ENCODE measurements around the gene HECA. TPM values are rescaled to one million over a fixed set of nuclear protein-coding genes. Genes with fewer than 3 reads are reported as not detected.

Gene HECA
- total and polyA plus RNA-seq, 2 donors (not counting 1 experiment from before 2014, with no cell fraction given), result 13.0 to 26.6 TPM

DNA sequence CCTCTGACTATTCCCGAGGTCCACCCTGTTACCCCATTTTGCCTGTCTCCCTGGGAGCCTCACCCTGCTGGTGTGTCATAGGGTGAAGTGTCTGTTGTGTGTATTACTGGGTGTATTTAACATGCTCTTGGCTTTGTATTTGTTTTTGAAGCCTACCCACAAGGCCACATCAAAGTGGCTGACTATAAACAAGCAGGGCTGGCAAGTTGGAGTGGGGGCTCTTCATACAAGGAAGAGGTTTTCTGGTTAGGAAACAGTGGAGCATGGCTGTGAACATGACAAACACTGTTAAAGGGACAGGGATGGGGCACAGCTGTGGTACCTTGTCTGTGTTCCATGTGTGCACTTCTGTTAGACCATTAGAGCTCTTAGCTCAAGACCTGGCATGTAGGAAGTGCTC lies 26.3 kb downstream of the HECA start:
- no peak for TF ChIP-seq EZH2 (IDR thresholded peaks at IDR 0.05; ENCODE audit: low read length, missing control alignments)
- TF ChIP-seq, protein P1, sequence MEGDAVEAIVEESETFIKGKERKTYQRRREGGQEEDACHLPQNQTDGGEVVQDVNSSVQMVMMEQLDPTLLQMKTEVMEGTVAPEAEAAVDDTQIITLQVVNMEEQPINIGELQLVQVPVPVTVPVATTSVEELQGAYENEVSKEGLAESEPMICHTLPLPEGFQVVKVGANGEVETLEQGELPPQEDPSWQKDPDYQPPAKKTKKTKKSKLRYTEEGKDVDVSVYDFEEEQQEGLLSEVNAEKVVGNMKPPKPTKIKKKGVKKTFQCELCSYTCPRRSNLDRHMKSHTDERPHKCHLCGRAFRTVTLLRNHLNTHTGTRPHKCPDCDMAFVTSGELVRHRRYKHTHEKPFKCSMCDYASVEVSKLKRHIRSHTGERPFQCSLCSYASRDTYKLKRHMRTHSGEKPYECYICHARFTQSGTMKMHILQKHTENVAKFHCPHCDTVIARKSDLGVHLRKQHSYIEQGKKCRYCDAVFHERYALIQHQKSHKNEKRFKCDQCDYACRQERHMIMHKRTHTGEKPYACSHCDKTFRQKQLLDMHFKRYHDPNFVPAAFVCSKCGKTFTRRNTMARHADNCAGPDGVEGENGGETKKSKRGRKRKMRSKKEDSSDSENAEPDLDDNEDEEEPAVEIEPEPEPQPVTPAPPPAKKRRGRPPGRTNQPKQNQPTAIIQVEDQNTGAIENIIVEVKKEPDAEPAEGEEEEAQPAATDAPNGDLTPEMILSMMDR (conservative IDR thresholded peaks at IDR 0.05 in 1 of 2, IDR thresholded peaks at IDR 0.05 in 1 of 2; ENCODE audit: low read depth in 1 of 2, low read length in 2 of 2), result no peak
- Histone ChIP-seq H3K36me3 (ENCODE audit: control insufficient read depth, insufficient read depth, low read length) (peaks cover under 1% of the 10 kb centered on the region), H3K79me2 (ENCODE audit: control insufficient read depth, insufficient read depth, low read length) (no peaks in the 10 kb centered on the region), H3K4me2 (ENCODE audit: extremely low read depth, insufficient read depth, low read length) (no peak overlapping the region), H3K4me1 (ENCODE audit: control insufficient read depth, extremely low read depth, insufficient read depth, low read length) (no peaks in the 10 kb centered on the region), H4K20me1 (ENCODE audit: control insufficient read depth, extremely low read depth, insufficient read depth, low read length) (peaks cover 2% of the 10 kb centered on the region), H2AFZ (ENCODE audit: low read length) (no peak overlapping the region), H3K27ac (ENCODE audit: insufficient read depth, low read length) (no peak overlapping the region), H3K27me3 (ENCODE audit: control insufficient read depth, insufficient read depth, low read length) (no peaks in the 10 kb centered on the region), H3K9me3 (ENCODE audit: control insufficient read depth, insufficient read depth, low read depth, low read length) (no peaks in the 10 kb centered on the region), H3K9ac (ENCODE audit: insufficient read depth, low read length) (no peak overlapping the region), H3K4me3 (replicated peaks in 1 of 4; ENCODE audit: control extremely low read depth in 1 of 4, insufficient read depth in 1 of 4, low read depth in 3 of 4, low read length in 4 of 4) (no peak overlapping the region)
- peak; percentile 74 to 84 for DNase-seq (ENCODE audit: low read depth in 2 of 2)

DNA sequence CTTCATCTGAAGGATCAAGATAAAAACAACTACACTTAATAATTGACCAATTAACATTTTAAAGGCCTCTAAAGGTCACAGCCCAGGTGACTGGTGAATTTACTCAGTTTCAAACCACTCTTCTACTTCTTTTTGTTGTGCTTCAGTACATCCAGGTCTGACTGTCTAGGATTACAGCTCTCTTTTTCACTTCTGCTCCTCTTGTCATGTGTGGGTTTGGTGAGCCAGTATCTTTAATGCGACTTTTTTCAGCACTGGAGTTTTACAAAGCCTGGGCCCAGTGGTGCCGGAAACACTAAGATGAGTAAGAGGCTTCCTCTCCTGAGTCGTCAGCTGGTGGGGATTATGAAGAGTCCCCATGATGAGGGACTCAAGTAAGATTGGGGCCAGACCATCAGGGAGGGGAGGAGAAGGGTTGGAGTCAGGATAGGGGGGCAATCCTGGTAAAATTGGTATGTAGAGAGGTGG lies 27.0 kb downstream of the HECA start:
- Histone ChIP-seq H3K36me3 (ENCODE audit: control insufficient read depth, insufficient read depth, low read length) (peaks cover 4% of the 10 kb centered on the region), H3K27me3 (ENCODE audit: control insufficient read depth, insufficient read depth, low read length) (no peaks in the 10 kb centered on the region), H3K4me2 (ENCODE audit: extremely low read depth, insufficient read depth, low read length) (no peak overlapping the region), H3K4me1 (ENCODE audit: control insufficient read depth, extremely low read depth, insufficient read depth, low read length) (no peaks in the 10 kb centered on the region), H2AFZ (ENCODE audit: low read length) (no peak overlapping the region), H4K20me1 (ENCODE audit: control insufficient read depth, extremely low read depth, insufficient read depth, low read length) (peaks cover 2% of the 10 kb centered on the region), H3K9me3 (ENCODE audit: control insufficient read depth, insufficient read depth, low read depth, low read length) (no peaks in the 10 kb centered on the region), H3K4me3 (replicated peaks in 1 of 4; ENCODE audit: control extremely low read depth in 1 of 4, insufficient read depth in 1 of 4, low read depth in 3 of 4, low read length in 4 of 4) (no peak overlapping the region), H3K9ac (ENCODE audit: insufficient read depth, low read length) (no peak overlapping the region), H3K79me2 (ENCODE audit: control insufficient read depth, insufficient read depth, low read length) (no peaks in the 10 kb centered on the region), H3K27ac (ENCODE audit: insufficient read depth, low read length) (no peak overlapping the region)
- TF ChIP-seq EZH2 (IDR thresholded peaks at IDR 0.05; ENCODE audit: low read length, missing control alignments), result no peak
- TF ChIP-seq, protein P1 (conservative IDR thresholded peaks at IDR 0.05 in 1 of 2, IDR thresholded peaks at IDR 0.05 in 1 of 2; ENCODE audit: low read depth in 1 of 2, low read length in 2 of 2), result no peak
- DNase-seq (ENCODE audit: low read depth in 2 of 2), result peak in 1 of 2 donors; percentile 19

DNA sequence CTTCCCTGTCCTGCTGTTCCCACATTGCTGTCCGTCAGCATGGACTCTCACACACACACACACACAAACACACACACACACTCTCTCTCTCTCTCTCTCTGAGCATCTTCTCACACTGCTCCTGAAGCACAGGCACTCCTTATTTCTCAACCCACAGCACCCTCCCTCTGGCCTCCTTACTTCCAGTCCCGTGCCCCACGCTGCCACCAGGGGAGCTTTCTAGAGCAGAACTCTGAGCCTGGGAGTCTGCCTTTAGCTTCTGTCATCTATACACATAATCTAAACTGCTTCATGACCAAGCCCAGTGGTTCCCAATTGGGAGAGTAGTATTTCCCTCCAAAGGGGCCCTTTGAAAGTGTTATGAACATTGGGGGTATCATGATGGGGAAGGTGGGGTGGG lies 29.1 kb downstream of the HECA start:
- no peak for TF ChIP-seq EZH2 (IDR thresholded peaks at IDR 0.05; ENCODE audit: low read length, missing control alignments)
- TF ChIP-seq, protein P1 (conservative IDR thresholded peaks at IDR 0.05 in 1 of 2, IDR thresholded peaks at IDR 0.05 in 1 of 2; ENCODE audit: low read depth in 1 of 2, low read length in 2 of 2), result no peak
- Histone ChIP-seq H3K9me3 (ENCODE audit: control insufficient read depth, insufficient read depth, low read depth, low read length) (no peaks in the 10 kb centered on the region), H3K4me2 (ENCODE audit: extremely low read depth, insufficient read depth, low read length) (no peak overlapping the region), H3K79me2 (ENCODE audit: control insufficient read depth, insufficient read depth, low read length) (no peaks in the 10 kb centered on the region), H3K36me3 (ENCODE audit: control insufficient read depth, insufficient read depth, low read length) (peaks cover 7% of the 10 kb centered on the region), H3K4me1 (ENCODE audit: control insufficient read depth, extremely low read depth, insufficient read depth, low read length) (no peaks in the 10 kb centered on the region), H3K27ac (ENCODE audit: insufficient read depth, low read length) (no peak overlapping the region), H3K9ac (ENCODE audit: insufficient read depth, low read length) (no peak overlapping the region), H3K4me3 (replicated peaks in 1 of 4; ENCODE audit: control extremely low read depth in 1 of 4, insufficient read depth in 1 of 4, low read depth in 3 of 4, low read length in 4 of 4) (no peak overlapping the region), H3K27me3 (ENCODE audit: control insufficient read depth, insufficient read depth, low read length) (no peaks in the 10 kb centered on the region), H4K20me1 (ENCODE audit: control insufficient read depth, extremely low read depth, insufficient read depth, low read length) (peaks cover 2% of the 10 kb centered on the region), H2AFZ (ENCODE audit: low read length) (no peak overlapping the region)
- no peak for DNase-seq (ENCODE audit: low read depth in 2 of 2)
